ENCODE results near the gene FRY. TPM values are rescaled to one million over a fixed set of nuclear protein-coding genes. Genes with fewer than 3 reads are reported as not detected.

Gene FRY
- total RNA-seq (2021) (4.3 to 5.3 TPM (median 4.8 TPM) in 3 replicates), Bru-seq, nascent RNA (percentile 47 among the genes with signal in this experiment)
- long read RNA-seq, experiment 1, partial matches to known transcripts = 6 of 10 reads
- long read RNA-seq, experiment 1, other reads (novel, unspliced or antisense) = 2 of 10 reads
- long read RNA-seq, experiment 2, partial matches to known transcripts = 3 of 8 reads
- long read RNA-seq, experiment 2, other reads (novel, unspliced or antisense) = 5 of 8 reads
- long read RNA-seq, experiment 3 = 0 reads

- POLR2A ChIA-PET = interaction anchor here (2.8 kb wide), 1 partner anchor 284 kb away, joined by 13 read pairs; the partner anchor contains the start of genes BRCA2 and ZAR1L
Measured at GRCh38 chr13:32031025-32031814, at the start of gene FRY. FRY (plus strand) TSS chr13:32031774; CDS start chr13:32031796, 22 bp downstream.

More at GRCh38 chr13:32031025-32031814, at the start of gene FRY:
- H3K27me3 Mint-ChIP-seq (ENCODE audit: low read depth) = no peaks in the 10 kb centered on the region
- CTCF ChIA-PET = interaction anchor here (0.6 to 2.9 kb wide), 6 partner anchors 15 to 1052 kb away, joined by 3 to 20 read pairs (median 4); no protein-coding TSS in a partner anchor
- peak; percentile 59 for TF ChIP-seq HMGXB4 (CRISPR knock-in tag; IDR thresholded peaks at IDR 0.05)
- TF ChIP-seq CREM (CRISPR knock-in tag; IDR thresholded peaks at IDR 0.05) = peak; percentile 32; the same call in 1 of the 2 replicates
- 0 out of 2 replicates have a peak, but pooled peaks have one; percentile 28 for TF ChIP-seq ETV6 (CRISPR knock-in tag; IDR thresholded peaks at IDR 0.05)
- no peak for TF ChIP-seq FOXK1 (CRISPR knock-in tag; IDR thresholded peaks at IDR 0.05)
- no peak for TF ChIP-seq GRHL2 (CRISPR knock-in tag; IDR thresholded peaks at IDR 0.05; ENCODE audit: insufficient replicate concordance, severe bottlenecking)
- peak; percentile 87 for TF ChIP-seq ZNF263 (CRISPR knock-in tag; IDR thresholded peaks at IDR 0.05; ENCODE audit: low read depth)
- TF ChIP-seq KAT7 (CRISPR knock-in tag; IDR thresholded peaks at IDR 0.05; ENCODE audit: borderline replicate concordance) = 0 out of 2 replicates have a peak, but pooled peaks have one; percentile 47
- TF ChIP-seq CREB1 (CRISPR knock-in tag; IDR thresholded peaks at IDR 0.05) = 0 out of 2 replicates have a peak, but pooled peaks have one; percentile 17
- TF ChIP-seq MAX (CRISPR knock-in tag; IDR thresholded peaks at IDR 0.05) = no peak
- no peak; the same call in 1 of the 2 replicates for TF ChIP-seq GABPB1 (CRISPR knock-in tag; IDR thresholded peaks at IDR 0.05)
- TF ChIP-seq E2F5 (CRISPR knock-in tag; IDR thresholded peaks at IDR 0.05) = peak; percentile 46; the same call in 1 of the 2 replicates
- TF ChIP-seq ZNF317 (CRISPR knock-in tag; IDR thresholded peaks at IDR 0.05; ENCODE audit: borderline replicate concordance, low read depth) = 0 out of 2 replicates have a peak, but pooled peaks have one; percentile 36
- no peak for TF ChIP-seq ZNF425 (CRISPR knock-in tag; conservative IDR thresholded peaks at IDR 0.05)
- TF ChIP-seq USF1 (CRISPR knock-in tag; IDR thresholded peaks at IDR 0.05) = peak; percentile 18; the same call in 1 of the 2 replicates
- no peak for TF ChIP-seq SP1 (CRISPR knock-in tag; conservative IDR thresholded peaks at IDR 0.05)
- no peak for TF ChIP-seq SOX15 (CRISPR knock-in tag; IDR thresholded peaks at IDR 0.05)
- no peak for TF ChIP-seq ZBTB43 (CRISPR knock-in tag; IDR thresholded peaks at IDR 0.05)
- no peaks in the 10 kb centered on the region for H3K36me3 Mint-ChIP-seq
- peak; percentile 94 for ATAC-seq
- peak; percentile 85 for DNase-seq (ENCODE audit: low spot score)
- peak within 1 kb of the TSS; percentile 78 for H3K4me3 Mint-ChIP-seq
- H3K9me3 Mint-ChIP-seq = no peaks in the 10 kb centered on the region
- H3K27ac Mint-ChIP-seq = peak within 1 kb of the TSS; percentile 92
- H3K4me1 Mint-ChIP-seq = peaks cover 48% of the 10 kb centered on the region

Data from WTC11 (cell line).